ENCODE results near the gene ZNF879. TPM values are rescaled to one million over a fixed set of nuclear protein-coding genes. Genes with fewer than 3 reads are reported as not detected.

ZNF879 gene
- total RNA-seq: 4.8 and 9.1 TPM in 2 replicates
- 1.4 TPM for polyA plus RNA-seq (2012)

- DNase-seq (ENCODE audit: low read depth): peak; percentile 97
Observed at GRCh38 chr5:179023528-179024189, at the start of gene ZNF879. Gene ZNF879 (plus strand): TSS chr5:179023804. CDS start chr5:179025005, 1,201 bp downstream.

DNA sequence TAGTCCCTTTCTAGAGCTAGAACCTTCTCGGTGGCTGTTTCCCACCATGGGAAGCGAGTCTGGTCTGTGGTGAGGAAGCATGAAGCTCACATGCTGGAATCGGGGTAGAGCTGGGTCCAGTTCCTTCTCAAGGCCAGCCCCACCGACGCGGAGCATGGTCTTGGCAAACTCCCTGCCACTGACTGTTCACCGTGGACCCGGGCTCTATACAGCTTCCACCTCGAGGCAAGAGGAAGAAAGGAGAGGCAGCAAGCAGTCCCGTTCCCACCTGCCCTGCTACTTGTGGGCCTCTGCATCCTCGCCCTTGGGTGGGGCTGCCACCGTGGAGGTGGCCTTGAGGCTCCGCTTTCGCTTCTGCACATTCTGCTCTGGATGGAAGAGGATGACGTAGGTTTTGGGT is 42.2 kb upstream of the ZNF879 start:
- DNase-seq (ENCODE audit: low read depth): no peak

DNA sequence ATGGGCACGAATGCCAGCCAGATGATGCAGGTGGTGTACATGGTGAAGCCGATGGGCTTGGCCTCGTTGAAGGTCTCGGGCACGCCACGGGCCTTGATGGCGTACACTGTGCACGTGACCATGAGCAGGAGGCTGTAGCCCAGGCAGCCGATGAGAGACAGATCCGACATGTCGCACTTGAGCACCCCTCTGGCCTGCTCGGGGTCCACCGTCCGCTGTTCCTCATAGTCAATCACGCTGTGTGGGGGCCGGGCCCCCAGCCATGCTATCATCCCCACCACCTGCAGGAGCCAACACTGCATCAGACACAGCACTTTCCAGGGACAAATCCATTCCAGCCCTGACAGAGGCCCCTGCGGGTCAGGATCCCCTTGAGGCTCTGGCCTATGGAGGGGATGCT is 40.7 kb upstream of the ZNF879 start:
- DNase-seq (ENCODE audit: low read depth): no peak

- no peak for DNase-seq (ENCODE audit: low read depth)
Observed at GRCh38 chr5:178983728-178984127, 39.9 kb upstream of the ZNF879 start.

DNA sequence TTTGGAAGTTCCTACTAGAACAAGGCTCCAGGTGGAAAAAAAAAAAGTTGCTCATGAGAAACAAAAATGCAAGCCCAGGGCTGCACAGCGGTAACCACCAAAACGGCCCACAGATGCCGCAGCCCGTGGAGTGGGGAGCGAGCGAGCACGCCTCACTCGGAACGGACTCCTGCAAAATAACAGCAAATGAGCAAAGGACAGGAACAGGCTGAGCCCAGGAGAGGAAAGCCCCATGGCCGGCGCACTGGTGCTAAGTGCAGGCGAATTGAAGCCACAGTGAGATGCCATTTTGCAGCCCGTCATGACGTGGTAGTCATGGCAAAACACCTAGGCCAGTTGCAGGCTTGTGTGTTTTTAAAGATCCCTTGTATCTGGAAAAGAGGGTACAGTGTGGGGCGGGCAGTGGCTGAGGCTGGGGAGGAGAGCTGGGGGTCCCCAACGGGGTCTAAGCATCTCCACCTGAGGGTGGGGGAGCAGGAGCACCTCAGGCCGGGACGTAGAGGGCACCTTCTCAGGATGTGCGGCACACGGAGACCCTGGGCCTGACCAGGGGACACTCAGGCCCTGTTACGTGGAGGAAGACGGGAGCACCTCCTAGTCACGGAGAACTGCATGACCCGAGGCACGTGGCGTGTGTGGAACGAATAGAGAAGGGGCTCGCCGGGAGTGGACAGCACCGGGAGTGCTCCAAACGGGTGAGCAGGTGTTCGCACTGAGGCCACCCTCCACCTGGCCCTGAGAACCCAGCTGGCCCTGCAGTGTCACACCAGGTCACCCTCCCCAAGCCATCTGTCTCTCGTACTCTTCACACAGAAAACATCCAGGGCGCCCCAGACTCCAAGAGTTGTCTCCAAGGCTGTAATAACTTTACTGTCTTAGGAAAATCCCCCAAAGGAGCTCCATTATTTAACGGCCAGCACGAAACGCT is 39.2 kb upstream of the ZNF879 start:
- DNase-seq (ENCODE audit: low read depth): no peak

GRCh38 chr5:178986326-178986960 is 37.2 kb upstream of the ZNF879 start:
- no peak for DNase-seq (ENCODE audit: low read depth)

DNA sequence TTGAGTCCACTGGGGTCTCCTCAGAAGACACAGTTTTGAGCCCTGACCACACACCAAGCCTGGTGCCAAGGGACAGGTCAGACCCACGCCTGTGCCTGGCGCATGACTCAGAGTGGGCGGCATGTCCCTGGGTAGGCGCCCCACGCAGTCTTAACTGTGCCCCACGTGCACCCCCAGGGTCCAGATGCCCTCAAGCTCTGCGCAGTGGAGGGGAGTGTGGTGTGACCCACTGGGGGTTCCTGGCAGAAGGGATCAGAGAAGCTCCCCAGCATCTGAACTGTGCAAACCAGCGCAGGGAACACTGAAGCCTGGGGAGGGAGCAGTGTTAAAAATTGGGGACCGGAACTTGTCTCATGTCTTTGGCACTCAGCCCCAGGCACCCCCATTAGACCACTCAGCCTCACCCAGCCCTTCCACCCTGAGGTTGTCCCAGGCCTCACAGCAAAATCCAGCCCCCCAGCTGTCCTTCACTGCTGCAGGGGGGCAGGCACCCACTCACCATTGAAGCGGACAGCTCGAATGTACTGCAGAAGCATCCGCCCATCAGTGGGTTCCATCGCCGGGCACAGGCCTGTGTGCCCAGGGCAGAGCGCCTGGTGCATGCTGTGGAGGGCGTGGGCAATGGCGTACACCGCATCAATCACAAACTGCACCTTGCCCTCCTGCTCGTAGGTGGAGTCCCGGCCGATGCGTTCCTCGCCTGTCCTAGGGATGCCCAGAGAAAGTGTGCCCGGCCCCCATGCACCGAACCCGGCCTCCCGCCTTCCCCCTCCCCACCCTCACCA is 35.0 kb upstream of the ZNF879 start:
- DNase-seq (ENCODE audit: low read depth): no peak

DNA sequence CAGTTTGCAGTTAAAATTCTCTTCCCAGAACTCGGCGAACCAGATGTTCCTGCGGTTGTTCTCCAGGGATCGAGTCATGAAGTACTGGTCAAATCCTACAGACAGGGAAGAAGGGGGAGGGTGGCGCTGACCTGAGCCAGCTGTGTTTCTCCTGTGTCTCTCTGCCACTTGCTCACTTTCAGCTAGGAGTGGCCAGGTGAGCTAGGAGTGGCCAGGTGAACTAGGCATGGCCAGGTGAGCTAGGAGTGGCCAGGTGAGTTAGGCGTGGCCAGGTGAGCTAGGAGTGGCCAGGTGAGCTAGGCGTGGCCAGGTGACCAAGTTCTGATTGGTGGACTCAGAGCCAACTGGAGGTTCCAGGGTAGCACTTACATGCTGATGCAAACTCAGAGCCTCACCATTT is 34.3 kb upstream of the ZNF879 start:
- DNase-seq (ENCODE audit: low read depth): no peak

DNA sequence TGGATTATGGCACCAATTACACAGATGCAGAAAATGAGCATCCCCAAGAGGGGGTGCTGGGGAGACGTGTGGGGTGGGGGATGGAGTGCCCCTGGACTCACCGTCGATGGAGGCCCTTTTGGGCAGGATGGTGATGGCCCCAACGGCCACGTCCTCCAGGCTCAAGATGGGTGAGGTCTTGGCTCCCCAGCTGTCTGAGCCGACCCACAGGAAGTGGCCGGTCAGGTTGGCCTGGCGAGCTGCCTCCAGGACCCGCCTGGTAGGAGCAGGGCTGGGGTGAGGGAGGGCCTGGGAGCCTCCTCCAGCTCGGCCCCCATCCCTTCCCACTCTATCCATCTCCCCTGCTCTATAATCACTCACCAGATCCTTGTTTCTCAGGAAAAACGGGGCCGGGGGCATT is 33.1 kb upstream of the ZNF879 start:
- no peak for DNase-seq (ENCODE audit: low read depth)

DNA sequence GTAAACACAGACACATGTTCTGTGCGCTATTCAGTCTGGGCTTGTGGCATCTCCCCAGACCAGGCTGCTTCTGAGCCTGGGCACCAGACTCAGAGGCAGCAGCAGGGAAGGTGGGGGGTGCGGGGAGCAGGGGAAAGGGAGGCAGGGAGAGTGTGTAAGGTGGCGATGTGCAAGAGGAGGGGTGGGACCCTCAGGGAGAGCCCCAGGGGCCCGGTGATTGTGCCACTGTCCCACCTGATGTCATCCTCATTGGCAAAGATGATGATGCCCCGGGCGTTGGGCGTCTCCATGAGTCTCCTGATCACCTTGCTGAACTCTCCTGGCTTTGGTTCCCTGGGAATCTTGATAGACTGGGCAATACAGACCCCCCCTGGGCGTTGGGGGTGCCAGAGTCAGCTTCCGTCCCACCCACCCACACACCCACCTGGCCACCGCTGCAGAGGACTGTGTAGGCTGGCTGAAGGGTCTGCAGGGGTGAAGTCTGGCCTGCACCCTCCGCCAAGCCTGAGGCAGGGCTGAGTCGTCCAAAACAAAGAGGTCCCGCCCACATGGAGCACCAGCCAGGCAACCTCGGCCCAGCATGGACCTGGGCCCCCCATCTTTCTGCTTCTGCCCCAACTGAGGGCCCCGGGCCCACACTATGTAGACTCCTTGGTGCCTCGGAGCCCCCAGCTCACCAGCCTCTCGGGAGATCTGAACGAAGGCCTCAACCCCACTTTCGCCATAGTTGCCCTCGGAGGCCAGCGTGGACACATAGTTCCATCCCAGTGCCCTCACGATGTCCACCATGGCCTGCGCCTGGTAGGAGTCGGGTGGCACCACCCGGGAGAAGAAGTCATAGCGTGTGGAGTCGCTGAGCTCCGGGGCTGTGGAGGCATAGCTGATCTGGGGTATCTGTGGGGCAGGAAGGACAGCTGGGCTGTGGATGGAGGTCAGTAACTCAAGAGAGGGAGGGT is 32.1 kb upstream of the ZNF879 start:
- no peak for DNase-seq (ENCODE audit: low read depth)

GRCh38 chr5:178992291-178992895 is 31.2 kb upstream of the ZNF879 start:
- DNase-seq (ENCODE audit: low read depth): no peak

- DNase-seq (ENCODE audit: low read depth): no peak
Observed at GRCh38 chr5:178993236-178993765, 30.3 kb upstream of the ZNF879 start.

DNA sequence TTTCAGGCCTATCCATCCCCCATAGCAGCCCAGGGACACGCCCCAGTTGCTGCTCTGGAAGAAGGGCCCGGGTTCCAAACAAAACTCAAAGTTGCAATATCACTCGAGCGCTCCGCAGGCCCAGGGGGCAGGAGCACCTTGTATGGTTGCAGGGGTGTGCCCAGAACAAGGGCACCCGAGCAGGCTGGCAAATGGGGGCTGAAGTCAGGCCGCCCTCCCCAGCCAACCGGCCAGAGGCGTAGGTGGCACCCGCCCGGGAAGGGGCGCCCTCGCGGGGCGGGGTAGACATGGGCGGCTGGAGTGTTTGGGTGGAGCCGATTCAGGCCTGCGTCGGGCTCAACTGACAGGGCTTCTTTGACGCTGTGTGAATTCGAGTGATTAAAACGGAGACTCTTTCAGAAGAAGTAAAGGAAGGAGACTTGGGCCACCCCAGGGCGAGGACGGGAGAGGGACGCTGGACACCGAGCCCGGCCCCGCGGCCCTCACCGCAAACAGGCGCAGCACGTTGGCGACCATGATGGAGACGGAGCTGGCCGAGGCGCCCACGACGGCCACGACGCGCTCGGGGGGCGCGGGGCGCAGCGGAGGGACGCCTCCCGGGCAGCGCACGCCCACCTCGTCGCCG is 29.5 kb upstream of the ZNF879 start:
- no peak for DNase-seq (ENCODE audit: low read depth)

GRCh38 chr5:178994580-178995340 is 28.8 kb upstream of the ZNF879 start, which contains the start of gene GRM6:
Gene GRM6 (minus strand): TSS chr5:178995320. CDS start chr5:178994944, 376 bp downstream.
- no peak for DNase-seq (ENCODE audit: low read depth)

DNA sequence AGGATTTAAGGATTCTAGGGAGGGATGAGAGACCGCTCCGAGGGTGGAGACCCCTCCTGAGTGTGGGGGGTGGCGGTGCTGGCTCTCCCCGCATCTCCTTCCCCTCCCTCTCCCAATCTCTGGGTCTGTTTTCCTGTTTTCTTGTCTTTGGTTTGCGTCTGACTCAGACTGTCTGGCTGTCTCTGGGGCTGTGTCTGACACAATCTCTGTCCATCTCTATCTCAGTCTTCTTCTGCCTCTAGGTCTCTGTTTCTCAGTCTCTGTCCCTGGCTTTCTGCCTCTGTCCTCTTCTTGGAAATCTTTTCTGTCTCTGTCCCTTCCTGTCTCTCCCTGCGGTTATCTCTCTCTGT is 28.3 kb upstream of the ZNF879 start:
- no peak for DNase-seq (ENCODE audit: low read depth)

- DNase-seq (ENCODE audit: low read depth): no peak
Observed at GRCh38 chr5:178996156-178996555, 27.4 kb upstream of the ZNF879 start.

DNA sequence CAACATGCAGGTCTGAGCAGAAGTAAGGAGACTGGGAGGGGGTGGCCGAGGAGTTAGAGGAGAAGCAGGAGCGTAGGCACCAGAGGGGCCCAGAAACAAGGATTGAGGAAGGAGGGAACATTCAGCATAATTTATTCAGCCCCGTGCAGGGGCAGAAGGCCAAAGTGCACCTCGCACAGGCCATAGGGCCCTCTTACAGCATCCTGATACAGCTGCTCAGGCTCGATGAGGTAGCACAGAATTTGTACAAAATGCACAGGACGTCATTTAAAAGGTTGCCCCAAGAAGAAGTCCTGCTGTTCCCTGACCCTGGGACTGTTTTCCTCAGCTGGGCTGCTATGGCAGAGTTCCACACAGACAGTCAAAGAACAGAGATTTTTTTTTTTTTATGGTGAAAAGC is 26.4 kb upstream of the ZNF879 start:
- DNase-seq (ENCODE audit: low read depth): no peak

DNA sequence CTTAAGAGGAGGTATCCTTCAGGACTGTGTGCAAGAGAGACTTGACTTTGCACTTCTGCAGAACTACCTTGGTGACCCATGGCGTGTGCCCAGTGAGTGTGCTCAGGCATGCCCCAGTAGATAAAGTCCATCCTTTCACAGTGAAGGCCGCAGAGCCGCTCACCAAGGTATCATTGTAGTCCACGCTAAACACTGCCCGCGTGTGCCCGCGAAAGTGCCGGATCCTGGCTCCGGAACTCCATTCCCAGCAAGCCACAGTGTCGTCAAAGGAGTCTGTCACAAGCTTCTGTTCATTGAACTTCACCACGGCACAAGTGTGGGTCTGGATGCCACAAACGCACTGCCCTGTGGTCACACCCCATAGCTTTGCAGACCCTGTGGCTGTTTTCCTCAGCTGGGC is 25.2 kb upstream of the ZNF879 start:
- no peak for DNase-seq (ENCODE audit: low read depth)
